SK-N-SH treated with all-trans-retinoic acid at 6 μM for 48 hours (cell line): Measurements from ENCODE around the gene AVEN.

Experiments used
- BACH2 ChIP-seq: fragments of 250-450 bp; sonication (Bioruptor Pico); IDR thresholded peaks from 2 replicates; pipeline ENCODE4 v1.9.0; 2021; ENCODE audit warnings: mild to moderate bottlenecking, borderline replicate concordance
- OSR1 ChIP-seq: fragments of 250-450 bp; sonication (Bioruptor Pico); IDR thresholded peaks from 2 replicates; pipeline ENCODE4 v1.8.0; 2022; ENCODE audit warnings: moderate library complexity, mild to moderate bottlenecking, inconsistent platforms
- TF ChIP-seq, protein P1 (sequence below): fragments of 250-450 bp; sonication (Bioruptor Pico); IDR thresholded peaks from 2 replicates; pipeline ENCODE4 v1.8.0; 2020; ENCODE audit warnings: mild to moderate bottlenecking, moderate library complexity, borderline replicate concordance
- TF ChIP-seq, protein P2 (sequence below): fragments of 250-450 bp; sonication (Bioruptor Pico); IDR thresholded peaks from 2 replicates; pipeline ENCODE4 v1.5.0; 2020; ENCODE audit warnings: mild to moderate bottlenecking, moderate library complexity

- TF ChIP-seq, protein P1, sequence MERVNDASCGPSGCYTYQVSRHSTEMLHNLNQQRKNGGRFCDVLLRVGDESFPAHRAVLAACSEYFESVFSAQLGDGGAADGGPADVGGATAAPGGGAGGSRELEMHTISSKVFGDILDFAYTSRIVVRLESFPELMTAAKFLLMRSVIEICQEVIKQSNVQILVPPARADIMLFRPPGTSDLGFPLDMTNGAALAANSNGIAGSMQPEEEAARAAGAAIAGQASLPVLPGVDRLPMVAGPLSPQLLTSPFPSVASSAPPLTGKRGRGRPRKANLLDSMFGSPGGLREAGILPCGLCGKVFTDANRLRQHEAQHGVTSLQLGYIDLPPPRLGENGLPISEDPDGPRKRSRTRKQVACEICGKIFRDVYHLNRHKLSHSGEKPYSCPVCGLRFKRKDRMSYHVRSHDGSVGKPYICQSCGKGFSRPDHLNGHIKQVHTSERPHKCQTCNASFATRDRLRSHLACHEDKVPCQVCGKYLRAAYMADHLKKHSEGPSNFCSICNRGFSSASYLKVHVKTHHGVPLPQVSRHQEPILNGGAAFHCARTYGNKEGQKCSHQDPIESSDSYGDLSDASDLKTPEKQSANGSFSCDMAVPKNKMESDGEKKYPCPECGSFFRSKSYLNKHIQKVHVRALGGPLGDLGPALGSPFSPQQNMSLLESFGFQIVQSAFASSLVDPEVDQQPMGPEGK (CRISPR knock-in tag): no peak
- TF ChIP-seq OSR1 (CRISPR knock-in tag) (no peak), BACH2 (CRISPR knock-in tag) (no peak)
- TF ChIP-seq, protein P2, sequence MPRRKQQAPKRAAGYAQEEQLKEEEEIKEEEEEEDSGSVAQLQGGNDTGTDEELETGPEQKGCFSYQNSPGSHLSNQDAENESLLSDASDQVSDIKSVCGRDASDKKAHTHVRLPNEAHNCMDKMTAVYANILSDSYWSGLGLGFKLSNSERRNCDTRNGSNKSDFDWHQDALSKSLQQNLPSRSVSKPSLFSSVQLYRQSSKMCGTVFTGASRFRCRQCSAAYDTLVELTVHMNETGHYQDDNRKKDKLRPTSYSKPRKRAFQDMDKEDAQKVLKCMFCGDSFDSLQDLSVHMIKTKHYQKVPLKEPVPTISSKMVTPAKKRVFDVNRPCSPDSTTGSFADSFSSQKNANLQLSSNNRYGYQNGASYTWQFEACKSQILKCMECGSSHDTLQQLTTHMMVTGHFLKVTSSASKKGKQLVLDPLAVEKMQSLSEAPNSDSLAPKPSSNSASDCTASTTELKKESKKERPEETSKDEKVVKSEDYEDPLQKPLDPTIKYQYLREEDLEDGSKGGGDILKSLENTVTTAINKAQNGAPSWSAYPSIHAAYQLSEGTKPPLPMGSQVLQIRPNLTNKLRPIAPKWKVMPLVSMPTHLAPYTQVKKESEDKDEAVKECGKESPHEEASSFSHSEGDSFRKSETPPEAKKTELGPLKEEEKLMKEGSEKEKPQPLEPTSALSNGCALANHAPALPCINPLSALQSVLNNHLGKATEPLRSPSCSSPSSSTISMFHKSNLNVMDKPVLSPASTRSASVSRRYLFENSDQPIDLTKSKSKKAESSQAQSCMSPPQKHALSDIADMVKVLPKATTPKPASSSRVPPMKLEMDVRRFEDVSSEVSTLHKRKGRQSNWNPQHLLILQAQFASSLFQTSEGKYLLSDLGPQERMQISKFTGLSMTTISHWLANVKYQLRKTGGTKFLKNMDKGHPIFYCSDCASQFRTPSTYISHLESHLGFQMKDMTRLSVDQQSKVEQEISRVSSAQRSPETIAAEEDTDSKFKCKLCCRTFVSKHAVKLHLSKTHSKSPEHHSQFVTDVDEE: no peak
Measured at GRCh38 chr15:33888176-33888575, 150.8 kb downstream of the AVEN start.
